ENCODE results near the gene IER2. TPM values are rescaled to one million over a fixed set of nuclear protein-coding genes. Genes with fewer than 3 reads are reported as not detected.

The IER2 gene
- total and polyA plus RNA-seq, 9 of the 15 experiments (the other 6 are each of a cell fraction or from before 2014, with no cell fraction given) = 4.5 to 205 (median 23.7) TPM

DNA sequence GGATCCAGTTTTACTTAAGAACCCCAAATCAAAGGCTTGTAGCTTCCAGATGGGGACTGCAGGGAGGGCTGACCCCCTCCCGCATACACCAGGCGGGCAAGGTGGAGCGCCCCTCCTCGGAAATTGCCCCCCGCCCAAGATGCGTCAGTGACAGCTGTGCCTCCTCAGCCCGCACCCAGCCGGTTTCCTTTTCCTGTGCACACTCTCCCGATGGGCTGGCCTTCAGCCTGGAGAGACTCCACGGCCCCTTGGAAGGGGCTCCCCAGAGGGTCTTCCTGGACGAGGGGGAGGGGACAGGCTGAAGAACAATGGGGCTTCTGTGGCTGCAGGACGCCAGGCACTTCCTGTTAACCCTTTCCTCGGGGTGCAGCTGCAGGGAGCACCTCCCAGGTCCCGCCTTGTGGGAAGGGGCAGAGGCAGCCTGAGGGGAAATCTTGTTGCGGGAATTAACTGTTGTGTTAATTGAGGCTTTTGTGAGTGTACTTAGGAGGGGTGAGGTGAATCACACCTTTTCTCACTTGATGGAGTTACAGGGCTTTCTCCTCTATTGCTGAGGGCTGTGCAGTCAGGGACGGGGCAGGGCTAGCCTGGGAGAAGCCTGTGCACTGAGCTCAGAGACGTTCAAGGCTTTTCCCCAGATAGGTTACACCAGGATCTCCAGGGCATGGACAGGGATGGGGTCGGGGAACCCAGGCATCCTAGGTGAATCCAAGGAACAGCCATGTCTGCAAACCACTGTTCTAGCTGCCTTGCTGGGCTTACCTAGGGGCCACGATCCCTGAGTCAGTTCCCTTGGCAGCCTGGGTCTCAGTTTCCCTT lies 14.3 kb downstream of the IER2 start (continued):
- TF ChIP-seq, protein P1, sequence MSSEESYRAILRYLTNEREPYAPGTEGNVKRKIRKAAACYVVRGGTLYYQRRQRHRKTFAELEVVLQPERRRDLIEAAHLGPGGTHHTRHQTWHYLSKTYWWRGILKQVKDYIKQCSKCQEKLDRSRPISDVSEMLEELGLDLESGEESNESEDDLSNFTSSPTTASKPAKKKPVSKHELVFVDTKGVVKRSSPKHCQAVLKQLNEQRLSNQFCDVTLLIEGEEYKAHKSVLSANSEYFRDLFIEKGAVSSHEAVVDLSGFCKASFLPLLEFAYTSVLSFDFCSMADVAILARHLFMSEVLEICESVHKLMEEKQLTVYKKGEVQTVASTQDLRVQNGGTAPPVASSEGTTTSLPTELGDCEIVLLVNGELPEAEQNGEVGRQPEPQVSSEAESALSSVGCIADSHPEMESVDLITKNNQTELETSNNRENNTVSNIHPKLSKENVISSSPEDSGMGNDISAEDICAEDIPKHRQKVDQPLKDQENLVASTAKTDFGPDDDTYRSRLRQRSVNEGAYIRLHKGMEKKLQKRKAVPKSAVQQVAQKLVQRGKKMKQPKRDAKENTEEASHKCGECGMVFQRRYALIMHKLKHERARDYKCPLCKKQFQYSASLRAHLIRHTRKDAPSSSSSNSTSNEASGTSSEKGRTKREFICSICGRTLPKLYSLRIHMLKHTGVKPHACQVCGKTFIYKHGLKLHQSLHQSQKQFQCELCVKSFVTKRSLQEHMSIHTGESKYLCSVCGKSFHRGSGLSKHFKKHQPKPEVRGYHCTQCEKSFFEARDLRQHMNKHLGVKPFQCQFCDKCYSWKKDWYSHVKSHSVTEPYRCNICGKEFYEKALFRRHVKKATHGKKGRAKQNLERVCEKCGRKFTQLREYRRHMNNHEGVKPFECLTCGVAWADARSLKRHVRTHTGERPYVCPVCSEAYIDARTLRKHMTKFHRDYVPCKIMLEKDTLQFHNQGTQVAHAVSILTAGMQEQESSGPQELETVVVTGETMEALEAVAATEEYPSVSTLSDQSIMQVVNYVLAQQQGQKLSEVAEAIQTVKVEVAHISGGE (CRISPR knock-in tag; IDR thresholded peaks at IDR 0.05) = peak in 2 of 3 experiments; percentile 52 to 86; a peak in 3 of 6 replicates
- TF ChIP-seq PURB (CRISPR knock-in tag; IDR thresholded peaks at IDR 0.05; ENCODE audit: low read depth) (no peak), ILF3 (IDR thresholded peaks at IDR 0.05; ENCODE audit: borderline replicate concordance) (no peak), MGA (IDR thresholded peaks at IDR 0.05) (no peak), RBM15 (IDR thresholded peaks at IDR 0.05; ENCODE audit: insufficient read depth, low read length) (no peak), NCOA4 (IDR thresholded peaks at IDR 0.05; ENCODE audit: partially characterized antibody) (no peak), XRCC5 (IDR thresholded peaks at IDR 0.05; ENCODE audit: low read depth, low read length) (0 out of 2 replicates have a peak, but pooled peaks have one; percentile 32)
- TF ChIP-seq, protein P2, sequence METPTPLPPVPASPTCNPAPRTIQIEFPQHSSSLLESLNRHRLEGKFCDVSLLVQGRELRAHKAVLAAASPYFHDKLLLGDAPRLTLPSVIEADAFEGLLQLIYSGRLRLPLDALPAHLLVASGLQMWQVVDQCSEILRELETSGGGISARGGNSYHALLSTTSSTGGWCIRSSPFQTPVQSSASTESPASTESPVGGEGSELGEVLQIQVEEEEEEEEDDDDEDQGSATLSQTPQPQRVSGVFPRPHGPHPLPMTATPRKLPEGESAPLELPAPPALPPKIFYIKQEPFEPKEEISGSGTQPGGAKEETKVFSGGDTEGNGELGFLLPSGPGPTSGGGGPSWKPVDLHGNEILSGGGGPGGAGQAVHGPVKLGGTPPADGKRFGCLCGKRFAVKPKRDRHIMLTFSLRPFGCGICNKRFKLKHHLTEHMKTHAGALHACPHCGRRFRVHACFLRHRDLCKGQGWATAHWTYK (CRISPR knock-in tag; IDR thresholded peaks at IDR 0.05) = peak; percentile 88
